ENCODE results near the gene ZNF148. TPM values are rescaled to one million over a fixed set of nuclear protein-coding genes. Genes with fewer than 3 reads are reported as not detected.

ZNF148 gene
- total RNA-seq, 2 donors from 2014 or later, result 35.4 to 50.1 TPM

DNA sequence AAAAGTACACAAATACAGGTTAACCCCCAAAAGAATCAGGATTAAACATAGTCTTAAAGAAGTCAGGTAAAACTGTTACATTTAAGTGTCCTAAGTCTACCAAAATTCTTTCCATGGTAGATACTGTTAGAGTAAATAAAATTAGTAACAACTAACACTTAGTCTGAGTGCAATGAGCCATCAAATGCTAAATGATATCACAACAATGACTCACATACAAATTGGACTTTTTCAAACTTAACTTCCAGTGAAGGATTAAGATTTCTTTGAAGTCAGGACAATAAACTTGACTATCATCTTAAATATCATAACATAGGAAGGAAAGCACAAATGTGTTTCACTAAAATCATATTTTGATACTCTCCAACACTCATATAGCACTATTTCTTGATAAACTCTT is 43.9 kb downstream of the ZNF148 start:
- intact Hi-C loops (cut with DNase I), result no loop called here
- TF ChIP-seq, protein P1, sequence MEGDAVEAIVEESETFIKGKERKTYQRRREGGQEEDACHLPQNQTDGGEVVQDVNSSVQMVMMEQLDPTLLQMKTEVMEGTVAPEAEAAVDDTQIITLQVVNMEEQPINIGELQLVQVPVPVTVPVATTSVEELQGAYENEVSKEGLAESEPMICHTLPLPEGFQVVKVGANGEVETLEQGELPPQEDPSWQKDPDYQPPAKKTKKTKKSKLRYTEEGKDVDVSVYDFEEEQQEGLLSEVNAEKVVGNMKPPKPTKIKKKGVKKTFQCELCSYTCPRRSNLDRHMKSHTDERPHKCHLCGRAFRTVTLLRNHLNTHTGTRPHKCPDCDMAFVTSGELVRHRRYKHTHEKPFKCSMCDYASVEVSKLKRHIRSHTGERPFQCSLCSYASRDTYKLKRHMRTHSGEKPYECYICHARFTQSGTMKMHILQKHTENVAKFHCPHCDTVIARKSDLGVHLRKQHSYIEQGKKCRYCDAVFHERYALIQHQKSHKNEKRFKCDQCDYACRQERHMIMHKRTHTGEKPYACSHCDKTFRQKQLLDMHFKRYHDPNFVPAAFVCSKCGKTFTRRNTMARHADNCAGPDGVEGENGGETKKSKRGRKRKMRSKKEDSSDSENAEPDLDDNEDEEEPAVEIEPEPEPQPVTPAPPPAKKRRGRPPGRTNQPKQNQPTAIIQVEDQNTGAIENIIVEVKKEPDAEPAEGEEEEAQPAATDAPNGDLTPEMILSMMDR (IDR thresholded peaks at IDR 0.05), result no peak
- Histone ChIP-seq H3K4me3 (no peak overlapping the region), H3K36me3 (no peaks in the 10 kb centered on the region), H3K4me1 (no peaks in the 10 kb centered on the region), H3K9me3 (no peaks in the 10 kb centered on the region), H3K9ac (ENCODE audit: low read depth in 2 of 2, low read length in 2 of 2) (no peak overlapping the region), H3K27me3 (no peaks in the 10 kb centered on the region), H3K27ac (no peak overlapping the region)
- no peak for DNase-seq

DNA sequence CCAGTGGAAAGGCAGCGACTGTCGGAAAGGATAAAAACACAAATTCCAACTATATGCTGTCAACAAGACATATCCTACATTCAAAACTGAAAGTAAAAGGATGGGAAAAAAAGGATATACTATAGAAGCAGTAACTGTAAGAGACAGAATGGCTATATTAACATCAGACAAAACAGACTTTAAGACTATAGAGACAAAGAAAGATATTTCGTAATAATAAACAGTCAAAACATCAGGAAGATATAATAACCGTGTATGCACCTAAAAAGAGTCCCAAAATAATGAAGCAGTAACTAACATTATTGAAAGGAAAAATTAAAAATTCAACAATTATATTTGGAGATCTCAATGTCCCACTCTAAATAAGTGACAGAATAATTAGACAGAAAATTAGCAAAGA is 48.2 kb downstream of the ZNF148 start:
- H3K27me3 ChIP-seq, result no peaks in the 10 kb centered on the region
- no peak overlapping the region for H3K9ac ChIP-seq (ENCODE audit: low read depth in 2 of 2, low read length in 2 of 2)
- no peaks in the 10 kb centered on the region for H3K4me1 ChIP-seq
- H3K27ac ChIP-seq, result no peak overlapping the region
- TF ChIP-seq, protein P1 (IDR thresholded peaks at IDR 0.05), result no peak
- H3K9me3 ChIP-seq, result no peaks in the 10 kb centered on the region
- no peak overlapping the region for H3K4me3 ChIP-seq
- DNase-seq, result no peak
- intact Hi-C loops (cut with DNase I), result no loop called here
- H3K36me3 ChIP-seq, result no peaks in the 10 kb centered on the region

DNA sequence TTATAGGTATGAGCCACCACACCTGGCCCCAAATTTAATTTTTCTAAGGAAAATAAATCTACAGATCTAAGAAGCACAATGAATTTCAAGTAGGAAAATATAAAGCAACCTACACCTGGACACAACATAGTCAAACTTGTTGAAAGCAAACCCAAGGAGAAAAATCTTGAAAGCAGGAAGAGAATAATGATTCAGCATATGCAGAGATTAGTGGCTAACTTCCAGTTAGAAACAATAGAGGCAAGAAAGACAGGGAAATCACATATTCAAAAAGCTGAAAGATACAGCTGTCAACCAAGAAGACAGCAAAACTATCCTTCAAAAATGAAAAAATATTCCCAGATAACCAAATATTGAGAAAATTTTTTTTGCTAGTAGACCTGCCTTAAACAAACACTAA is 49.4 kb downstream of the ZNF148 start:
- TF ChIP-seq, protein P1 (IDR thresholded peaks at IDR 0.05), result no peak
- no peak for DNase-seq
- Histone ChIP-seq H3K9me3 (no peaks in the 10 kb centered on the region), H3K9ac (ENCODE audit: low read depth in 2 of 2, low read length in 2 of 2) (no peak overlapping the region), H3K27me3 (no peaks in the 10 kb centered on the region), H3K36me3 (no peaks in the 10 kb centered on the region), H3K27ac (no peak overlapping the region), H3K4me3 (no peak overlapping the region), H3K4me1 (no peaks in the 10 kb centered on the region)
- intact Hi-C loops (cut with DNase I), result no loop called here

DNA sequence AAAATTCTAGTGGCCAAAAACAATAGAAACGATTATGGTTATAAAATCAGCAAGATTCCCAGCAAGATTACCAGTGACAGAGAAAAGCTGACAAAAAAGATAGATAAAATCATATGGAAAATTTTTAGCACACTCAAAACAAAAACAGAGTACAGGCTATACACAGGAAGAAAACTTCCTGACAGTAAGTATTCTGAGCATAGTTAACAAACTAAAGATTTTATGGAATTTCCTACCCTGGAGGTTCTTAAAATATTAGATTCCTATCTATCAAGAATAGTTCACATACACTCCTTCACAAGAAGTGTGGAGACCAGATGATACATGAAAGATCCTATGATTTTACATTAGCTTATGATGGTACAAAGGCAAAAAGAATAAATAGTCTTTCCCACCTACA is 50.8 kb downstream of the ZNF148 start:
- Histone ChIP-seq H3K27me3 (no peaks in the 10 kb centered on the region), H3K9ac (ENCODE audit: low read depth in 2 of 2, low read length in 2 of 2) (no peak overlapping the region)
- intact Hi-C loops (cut with DNase I), result no loop called here

DNA sequence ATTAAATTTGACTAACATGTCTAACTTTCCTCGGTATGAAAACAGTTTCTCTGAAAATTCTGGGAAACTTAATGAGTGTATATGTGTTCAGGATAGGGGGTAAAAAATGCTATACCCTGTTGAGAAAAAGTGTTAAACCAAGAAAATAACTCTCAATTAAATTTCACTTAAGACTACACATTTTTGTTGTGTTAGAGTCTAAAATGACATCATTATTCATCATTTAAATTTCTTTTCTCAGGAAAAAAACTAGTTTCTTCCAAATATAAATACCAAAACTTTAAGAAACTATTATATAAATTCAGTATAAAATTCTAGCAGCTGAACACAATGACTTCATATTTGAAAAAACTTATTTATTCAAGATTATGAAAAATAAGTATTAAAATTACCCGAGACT is 52.2 kb downstream of the ZNF148 start:
- intact Hi-C loops (cut with DNase I), result no loop called here
- no peak for DNase-seq
- H3K9ac ChIP-seq (ENCODE audit: low read depth in 2 of 2, low read length in 2 of 2), result no peak overlapping the region
- TF ChIP-seq, protein P1 (IDR thresholded peaks at IDR 0.05), result no peak
- no peak overlapping the region for H3K4me3 ChIP-seq
- no peaks in the 10 kb centered on the region for H3K4me1 ChIP-seq
- no peaks in the 10 kb centered on the region for H3K36me3 ChIP-seq
- no peaks in the 10 kb centered on the region for H3K9me3 ChIP-seq
- H3K27me3 ChIP-seq, result no peaks in the 10 kb centered on the region
- H3K27ac ChIP-seq, result no peak overlapping the region

More for the DNA sequence above, 50.8 kb downstream of the ZNF148 start:
- Histone ChIP-seq H3K9me3 (no peaks in the 10 kb centered on the region), H3K4me1 (no peaks in the 10 kb centered on the region), H3K27ac (no peak overlapping the region), H3K36me3 (no peaks in the 10 kb centered on the region), H3K4me3 (no peak overlapping the region)
- TF ChIP-seq, protein P1 (IDR thresholded peaks at IDR 0.05), result no peak
- DNase-seq, result no peak

DNA sequence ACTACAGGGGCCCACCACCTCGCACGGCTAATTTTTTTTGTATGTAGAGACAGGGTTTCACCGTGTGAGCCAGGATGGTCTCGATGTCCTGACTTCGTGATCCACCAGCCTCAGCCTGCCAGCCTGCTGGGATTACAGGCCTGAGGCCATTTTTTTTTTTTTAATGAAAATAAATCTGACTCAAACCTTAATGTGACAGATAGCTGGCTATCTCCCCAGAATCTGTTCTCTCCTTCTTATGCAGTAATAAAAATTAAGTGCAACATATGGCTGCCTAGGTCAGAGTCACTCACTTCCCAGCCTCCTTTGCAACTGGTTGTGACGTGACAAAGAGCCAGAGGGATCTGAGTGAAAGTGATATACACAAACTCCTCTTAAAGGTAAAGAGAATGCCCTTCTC is 53.0 kb downstream of the ZNF148 start:
- intact Hi-C loops (cut with DNase I), result no loop called here
- DNase-seq, result no peak
- TF ChIP-seq, protein P1 (IDR thresholded peaks at IDR 0.05), result no peak
- H3K9me3 ChIP-seq, result no peaks in the 10 kb centered on the region
- no peak overlapping the region for H3K9ac ChIP-seq (ENCODE audit: low read depth in 2 of 2, low read length in 2 of 2)
- H3K36me3 ChIP-seq, result no peaks in the 10 kb centered on the region
- no peak overlapping the region for H3K27ac ChIP-seq
- no peak overlapping the region for H3K4me3 ChIP-seq
- no peaks in the 10 kb centered on the region for H3K4me1 ChIP-seq
- H3K27me3 ChIP-seq, result no peaks in the 10 kb centered on the region
